Keratinocyte (primary cell): Measurements from ENCODE around the gene TRIM27. TPM values are rescaled to one million over a fixed set of nuclear protein-coding genes. Genes with fewer than 3 reads are reported as not detected.
A peak's percentile ranks its signal among the peaks of the same experiment; 100 is the strongest.

Source experiments
- DNase-seq: peaks from one replicate; pipeline ENCODE4 v3.0.0-alpha.2; 2011; ENCODE audit warnings: low read depth, missing footprints, low spot score
- FAIRE-seq: peaks from 2 replicates; lab custom pipeline; 2011; peaks lifted over from hg19 to GRCh38; lab: Jason Lieb, UNC
- H2AFZ ChIP-seq: 2 replicates; pipeline ENCODE4 v1.6.0; 2012; ENCODE audit warnings: low read length, control low read depth, inconsistent platforms; ENCODE audit not compliant: control insufficient read depth
- H3K27ac ChIP-seq: 2 replicates; pipeline ENCODE4 v1.5.1; 2011; ENCODE audit warnings: low read length; ENCODE audit not compliant: control insufficient read depth, insufficient read depth
- H3K27me3 ChIP-seq: 3 replicates; pipeline ENCODE4 v1.6.0; 2011; ENCODE audit warnings: low read length; ENCODE audit not compliant: control insufficient read depth, insufficient read depth; ENCODE audit errors: extremely low read depth
- H3K36me3 ChIP-seq, 2 experiments: 2 replicates in 1 of 2; 3 replicates in 1 of 2; pipeline ENCODE4 v1.5.1; 2011; ENCODE audit warnings: low read length in 2 of 2, mild to moderate bottlenecking in 1 of 2; ENCODE audit not compliant: control insufficient read depth in 2 of 2, insufficient read depth in 2 of 2; ENCODE audit errors: extremely low read depth in 1 of 2
- H3K4me1 ChIP-seq: 3 replicates; pipeline ENCODE4 v1.5.1; 2011; ENCODE audit warnings: low read length; ENCODE audit not compliant: control insufficient read depth, insufficient read depth; ENCODE audit errors: extremely low read depth
- H3K4me2 ChIP-seq: 3 replicates; pipeline ENCODE4 v1.6.0; 2011; ENCODE audit warnings: low read depth, low read length; ENCODE audit not compliant: control insufficient read depth, insufficient read depth; ENCODE audit errors: extremely low read depth
- H3K4me3 ChIP-seq, 3 experiments: fragments of 200-600 bp in 1 of 3; sonication (generic) in 1 of 3; 2 replicates in 2 of 3; 3 replicates in 1 of 3; pipeline ENCODE4 v1.5.1; 2011 to 2016; ENCODE audit warnings: low read length in 3 of 3, mild to moderate bottlenecking in 3 of 3, control low read depth in 2 of 3, inconsistent platforms in 1 of 3, low read depth in 1 of 3, mixed read lengths in 1 of 3, mixed run types in 1 of 3, moderate library complexity in 1 of 3; ENCODE audit not compliant: control insufficient read depth in 2 of 3, insufficient read depth in 2 of 3; ENCODE audit errors: extremely low read depth in 1 of 3
- H3K79me2 ChIP-seq: 2 replicates; pipeline ENCODE4 v1.6.0; 2012; ENCODE audit warnings: low read length; ENCODE audit not compliant: control insufficient read depth, insufficient read depth
- H3K9ac ChIP-seq: 3 replicates; pipeline ENCODE4 v1.6.0; 2011; ENCODE audit warnings: low read length; ENCODE audit not compliant: control insufficient read depth, insufficient read depth; ENCODE audit errors: extremely low read depth
- H3K9me1 ChIP-seq: 3 replicates; pipeline ENCODE4 v1.6.0; 2011; ENCODE audit warnings: low read length; ENCODE audit not compliant: control insufficient read depth, insufficient read depth; ENCODE audit errors: extremely low read depth
- H3K9me3 ChIP-seq: 2 replicates; pipeline ENCODE4 v1.5.1; 2012; ENCODE audit warnings: low read depth, low read length; ENCODE audit not compliant: control insufficient read depth
- H4K20me1 ChIP-seq: 3 replicates; pipeline ENCODE4 v1.6.0; 2011; ENCODE audit warnings: low read length; ENCODE audit not compliant: control insufficient read depth, insufficient read depth; ENCODE audit errors: extremely low read depth
- CTCF ChIP-seq, 3 experiments: IDR thresholded peaks in 1 of 3; conservative IDR thresholded peaks in 1 of 3; optimal IDR thresholded peaks in 1 of 3; 2 replicates in 2 of 3; 3 replicates in 1 of 3; pipeline versions ENCODE3 to v1.5.1; 2011; ENCODE audit warnings: low read length in 3 of 3, mild to moderate bottlenecking in 3 of 3, moderate library complexity in 2 of 3, control low read depth in 1 of 3, inconsistent platforms in 1 of 3; ENCODE audit not compliant: insufficient read depth in 2 of 3; ENCODE audit errors: extremely low read depth in 1 of 3
- EZH2 ChIP-seq: IDR thresholded peaks from one replicate; pipeline ENCODE4 v1.6.1; 2012; ENCODE audit warnings: inconsistent platforms, mild to moderate bottlenecking, low read length, moderate library complexity
- dilution Hi-C: fragments of 300-500 bp; cut with MboI; formaldehyde crosslinking; loops from one replicate; pipeline ENCODE4 v1.7.0; 2020; ENCODE audit warnings: low sequenced_read_pairs; ENCODE audit not compliant: extremely low pct_ligation_motif_present
- polyA plus RNA-seq, 5 experiments: library from polyadenylated mRNA; depleted of rRNA in 3 of 5; stranded (reverse) in 3 of 5; stranded (forward) in 1 of 5; unstranded in 1 of 5; fragments of >200 nt; gene quantifications; 1 replicate in 1 of 5; 2 replicates in 3 of 5; 3 replicates in 1 of 5; pipeline versions ENCODE4 v1.2.1 to v1.2.3, GENCODE V29; 2011 to 2012; ENCODE audit warnings: missing spikeins in 2 of 5, low read depth in 1 of 5, low replicate concordance in 1 of 5

The TRIM27 gene
- polyA plus RNA-seq, 1 donor (not counting 4 experiments of a cell fraction or from before 2014, with no cell fraction given): 47.3 TPM

GRCh38 chr6:28914941-28915340 is 8.8 kb downstream of the TRIM27 start:
- dilution Hi-C loops: no loop called here
- Histone ChIP-seq H3K36me3 (peaks cover 13 to 28% of the 10 kb centered on the region in 2 experiments), H3K79me2 (peaks cover 23% of the 10 kb centered on the region), H4K20me1 (no peaks in the 10 kb centered on the region), H3K4me3 (no peak overlapping the region), H2AFZ (no peak overlapping the region), H3K27me3 (no peaks in the 10 kb centered on the region), H3K9me3 (no peaks in the 10 kb centered on the region), H3K4me2 (no peak overlapping the region), H3K27ac (no peak overlapping the region), H3K9me1 (no peaks in the 10 kb centered on the region), H3K4me1 (peaks cover 9% of the 10 kb centered on the region), H3K9ac (no peak overlapping the region)
- FAIRE-seq: no peak
- no peak for TF ChIP-seq EZH2
- no peak for TF ChIP-seq CTCF (optimal IDR thresholded peaks at IDR 0.05 in 1 of 3, IDR thresholded peaks at IDR 0.05 in 1 of 3, conservative IDR thresholded peaks at IDR 0.05 in 1 of 3; ENCODE audit: extremely low read depth in 1 of 3, insufficient read depth in 2 of 3, low read length in 3 of 3)
- no peak for DNase-seq

GRCh38 chr6:28910901-28911690 is 12.7 kb downstream of the TRIM27 start:
- H3K27ac ChIP-seq: peak overlapping the region; percentile 58
- H3K79me2 ChIP-seq: peaks cover 5% of the 10 kb centered on the region
- no peaks in the 10 kb centered on the region for H3K9me3 ChIP-seq
- H3K9ac ChIP-seq: no peak overlapping the region
- H3K36me3 ChIP-seq: peaks cover 16 to 17% of the 10 kb centered on the region in 2 experiments
- H4K20me1 ChIP-seq: no peaks in the 10 kb centered on the region
- dilution Hi-C loops: no loop called here
- no peak overlapping the region for H2AFZ ChIP-seq
- no peak overlapping the region for H3K4me3 ChIP-seq
- peak; percentile 41 for DNase-seq
- TF ChIP-seq EZH2 (no peak), CTCF (optimal IDR thresholded peaks at IDR 0.05 in 1 of 3, IDR thresholded peaks at IDR 0.05 in 1 of 3, conservative IDR thresholded peaks at IDR 0.05 in 1 of 3; ENCODE audit: extremely low read depth in 1 of 3, insufficient read depth in 2 of 3, low read length in 3 of 3) (no peak)
- no peaks in the 10 kb centered on the region for H3K9me1 ChIP-seq
- no peaks in the 10 kb centered on the region for H3K27me3 ChIP-seq
- H3K4me1 ChIP-seq: peaks cover 9% of the 10 kb centered on the region
- H3K4me2 ChIP-seq: no peak overlapping the region
- FAIRE-seq: peak; percentile 48
